HG02840 (cell line): ENCODE measurements around the gene ARL15.
"Not testable (repeated sequence)": the region's sequence is repeated elsewhere in the genome, so short reads cannot be mapped to it uniquely, and the experiment has no call there.

ENCODE experiments used
- ATAC-seq: cut with Tn5 transposase; IDR thresholded peaks from one replicate; pipeline ENCODE4 v1.9.1; 2021; ENCODE audit warnings: mild to moderate bottlenecking, moderate library complexity, moderate number of reproducible peaks; ENCODE audit not compliant: unreplicated experiment, low FRiP score

ARL15 gene

DNA sequence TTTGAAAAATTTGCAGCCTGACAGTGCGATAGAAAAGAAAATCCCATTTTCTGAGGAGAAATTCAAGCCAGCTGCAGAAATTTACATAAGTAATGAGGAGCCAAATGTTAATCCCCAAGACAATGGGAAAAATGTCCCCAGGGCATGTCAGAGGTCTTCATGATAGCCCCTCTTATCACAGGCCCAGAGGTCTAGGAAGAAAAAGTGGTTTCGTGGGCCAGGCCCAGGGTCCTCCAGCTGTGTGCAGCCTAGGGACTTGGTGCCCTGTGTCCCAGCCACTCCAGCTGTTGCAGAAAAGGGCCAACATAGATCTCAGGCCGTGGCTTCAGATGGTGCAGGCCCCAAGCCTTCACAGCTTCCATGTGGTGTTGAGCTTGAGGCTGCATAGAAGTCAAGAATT is 249.5 kb downstream of the ARL15 start:
- ATAC-seq = not testable (repeated sequence)

DNA sequence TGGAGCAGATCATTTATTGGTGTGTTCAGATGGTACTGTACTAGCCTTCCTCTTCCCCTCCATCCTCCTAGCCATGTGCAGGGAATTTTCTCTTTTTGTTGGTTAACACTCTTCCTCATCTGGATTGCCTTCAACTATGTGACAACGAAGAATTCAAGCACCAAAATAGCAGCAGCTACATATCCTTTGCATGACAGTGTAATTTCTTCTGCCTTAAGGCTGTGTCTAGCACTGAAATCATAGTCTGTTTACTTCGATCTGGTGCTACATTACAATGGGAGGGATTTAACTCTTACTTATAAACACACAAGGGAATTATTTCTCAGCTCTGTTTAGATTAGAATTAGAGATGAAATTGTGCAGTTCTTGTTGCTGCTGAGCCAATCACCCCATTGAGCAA is 260.4 kb downstream of the ARL15 start:
- ATAC-seq = no peak

DNA sequence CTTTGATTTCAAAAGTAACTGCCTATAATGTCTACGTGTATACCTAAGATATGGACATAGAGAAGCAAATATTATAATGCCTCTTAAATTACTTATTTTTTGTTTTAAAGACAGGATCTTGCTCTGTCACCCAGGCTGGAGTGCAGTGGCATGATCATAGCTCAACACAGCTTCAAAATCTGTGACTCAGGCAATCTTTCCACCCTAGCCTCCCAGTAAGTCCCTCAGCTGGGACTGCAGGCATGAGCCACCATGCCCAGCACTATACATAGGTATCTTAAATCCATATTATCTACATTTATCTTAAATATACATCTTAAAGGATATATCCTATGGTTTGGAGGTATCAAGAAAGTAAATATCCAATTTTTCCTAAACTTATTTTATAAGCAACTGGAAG is 261.2 kb downstream of the ARL15 start:
- no peak for ATAC-seq

DNA sequence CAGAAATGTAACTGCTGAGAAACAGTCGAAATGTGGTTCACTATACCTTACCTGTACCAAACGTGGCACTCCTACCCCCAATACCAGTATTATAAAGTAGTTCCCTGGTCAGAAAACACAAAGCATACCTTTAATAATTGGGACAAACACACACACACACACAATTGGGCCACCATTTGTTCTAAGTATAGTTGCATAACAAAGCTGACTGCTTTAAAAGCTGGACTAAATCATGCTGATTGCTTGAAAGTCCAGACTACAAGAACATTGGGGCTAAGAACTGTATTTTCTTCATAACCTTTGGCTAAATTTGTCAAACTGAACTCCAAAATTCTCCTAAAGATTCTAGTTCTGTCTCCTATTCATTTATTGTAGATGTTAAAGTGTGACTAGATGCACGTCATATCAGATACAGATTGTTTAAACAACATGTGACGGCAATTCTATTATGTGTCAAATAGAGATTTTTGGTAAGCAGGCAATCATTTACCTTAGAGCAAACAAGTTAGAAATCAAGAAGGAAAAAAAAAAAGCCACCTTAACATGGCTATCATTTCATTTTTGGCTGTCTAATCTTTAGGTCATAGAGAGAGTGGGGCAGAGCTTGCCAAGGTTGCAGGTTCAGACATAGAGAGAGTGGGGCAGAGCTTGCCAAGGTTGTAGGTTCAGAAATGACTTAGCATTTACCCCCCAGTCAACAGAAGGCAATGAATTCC is 265.1 kb downstream of the ARL15 start:
- ATAC-seq = no peak

DNA sequence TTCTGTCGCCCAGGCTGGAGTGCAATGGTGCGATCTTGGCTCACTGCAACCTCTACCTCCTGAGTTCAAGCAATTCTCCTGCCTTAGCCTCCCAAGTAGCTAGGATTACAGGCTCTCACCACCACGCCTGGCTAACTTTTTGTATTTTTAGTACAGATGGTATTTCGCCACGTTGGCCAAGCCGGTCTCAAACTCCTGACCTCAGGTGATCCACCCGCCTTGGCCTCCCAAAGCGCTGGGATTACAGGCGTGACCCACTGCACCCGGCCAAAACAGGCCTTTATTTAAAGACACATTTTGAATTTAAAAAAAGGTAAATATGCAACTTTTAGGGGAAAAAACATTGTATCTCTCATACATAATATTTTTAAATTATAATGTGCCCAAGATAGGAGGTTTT is 266.1 kb downstream of the ARL15 start:
- not testable (repeated sequence) for ATAC-seq

DNA sequence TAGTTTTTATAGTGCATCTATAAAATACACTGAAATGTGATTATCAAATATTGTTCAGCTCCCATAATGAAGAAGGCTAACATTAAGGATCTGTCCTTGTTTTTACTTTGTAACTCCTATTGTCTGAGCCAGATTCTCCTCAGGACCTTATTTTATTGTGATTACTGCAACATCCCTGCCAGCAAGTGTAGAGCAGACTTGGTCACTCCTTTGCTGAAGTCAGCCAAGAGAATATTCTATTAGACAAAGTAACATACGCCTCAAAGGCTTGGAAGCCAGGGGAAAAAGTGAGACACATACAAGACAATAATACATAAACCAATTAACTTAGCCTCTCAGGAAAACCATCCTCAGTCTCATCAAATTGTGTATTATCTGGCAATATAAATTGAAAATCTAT is 269.6 kb downstream of the ARL15 start:
- ATAC-seq = no peak

DNA sequence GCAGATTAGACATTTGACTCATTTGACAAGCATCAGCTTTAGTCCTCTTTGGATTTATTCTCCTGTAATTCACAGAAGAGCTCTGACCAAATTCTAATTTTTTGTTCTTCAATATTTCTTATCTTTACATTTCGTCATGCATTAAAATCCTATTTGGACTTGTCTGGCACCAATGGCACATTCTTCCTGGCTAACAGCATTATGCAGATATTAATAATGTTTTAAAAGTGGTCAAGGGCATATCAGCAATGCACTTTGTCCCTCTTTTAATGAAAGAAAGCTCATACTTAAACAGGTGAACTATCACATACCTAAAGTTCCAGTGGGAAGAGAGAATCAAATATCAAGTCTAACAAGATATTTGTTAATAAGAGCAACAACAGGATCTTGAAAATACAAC is 270.4 kb downstream of the ARL15 start:
- ATAC-seq = no peak

DNA sequence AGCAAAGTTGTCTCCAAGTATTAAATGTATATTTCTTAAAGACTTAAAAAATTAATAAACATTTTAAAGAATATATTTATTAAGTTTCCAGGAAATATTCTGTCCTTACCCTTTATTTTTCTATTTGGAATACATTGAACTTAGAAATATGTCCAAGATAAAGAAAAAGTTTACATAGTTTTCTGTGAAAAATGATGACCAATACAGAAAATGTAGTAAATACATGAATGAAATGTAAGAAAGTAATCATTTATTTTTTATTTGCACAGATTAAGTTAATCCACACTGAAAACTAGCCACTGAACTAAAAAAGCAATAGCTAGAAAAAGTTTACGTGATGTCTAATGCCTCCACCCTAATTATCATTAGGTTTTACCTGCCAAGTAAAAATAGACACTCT is 273.2 kb downstream of the ARL15 start:
- no peak for ATAC-seq

DNA sequence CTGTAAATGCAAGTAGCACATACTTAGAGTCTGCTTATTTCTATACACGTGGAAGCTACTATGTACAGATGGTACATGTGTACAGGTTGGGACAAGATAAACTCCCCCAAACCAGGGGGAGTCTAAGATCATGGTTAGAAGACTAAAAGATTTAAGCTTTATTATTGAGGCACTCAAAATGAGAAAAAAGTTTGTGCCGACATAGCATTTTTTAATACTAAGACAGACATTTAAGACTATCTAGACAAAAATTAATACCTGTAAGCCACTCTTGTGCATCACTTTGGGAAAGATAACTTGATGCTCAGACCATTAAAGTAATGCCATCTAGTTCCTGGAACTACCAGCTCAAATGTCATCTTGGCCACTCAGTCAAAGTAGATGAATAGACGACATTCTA is 279.4 kb downstream of the ARL15 start:
- ATAC-seq = no peak

DNA sequence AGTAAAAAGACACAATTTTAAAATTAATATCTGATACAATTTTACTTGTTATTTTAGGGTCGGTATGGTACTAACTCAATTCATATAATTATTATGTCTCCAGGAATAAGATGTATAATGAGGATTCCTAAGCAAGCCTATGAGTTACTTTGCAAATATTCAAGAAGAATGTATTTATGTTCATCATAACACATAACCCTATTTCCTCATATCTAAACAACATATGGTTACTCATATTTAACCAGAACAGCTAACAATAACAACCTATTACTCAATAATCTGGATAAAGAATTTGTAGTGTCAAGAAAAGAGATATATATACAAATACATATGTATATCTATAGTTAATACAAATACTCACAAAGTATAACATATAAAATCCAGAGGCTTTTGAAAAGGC is 285.9 kb downstream of the ARL15 start:
- ATAC-seq = no peak

DNA sequence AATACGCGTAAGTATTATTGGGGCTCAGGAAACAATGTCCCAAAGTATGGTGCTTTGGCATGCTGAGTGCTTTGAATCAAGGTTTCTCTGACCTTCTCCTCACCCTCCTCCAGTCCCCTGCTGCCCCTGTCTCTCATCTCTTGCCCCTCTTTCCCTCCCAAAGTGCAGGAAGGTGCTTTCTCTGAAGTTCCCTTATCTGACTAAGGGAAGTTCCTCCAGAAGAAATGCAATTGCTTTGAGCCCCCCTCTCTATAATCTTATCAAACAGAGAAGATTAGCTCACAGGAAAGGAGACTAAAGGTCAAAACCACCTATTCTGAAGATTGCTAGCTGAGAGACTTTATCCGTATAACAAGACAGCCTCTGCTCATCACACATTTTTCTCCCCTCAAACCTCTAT is 288.1 kb downstream of the ARL15 start:
- no peak for ATAC-seq

DNA sequence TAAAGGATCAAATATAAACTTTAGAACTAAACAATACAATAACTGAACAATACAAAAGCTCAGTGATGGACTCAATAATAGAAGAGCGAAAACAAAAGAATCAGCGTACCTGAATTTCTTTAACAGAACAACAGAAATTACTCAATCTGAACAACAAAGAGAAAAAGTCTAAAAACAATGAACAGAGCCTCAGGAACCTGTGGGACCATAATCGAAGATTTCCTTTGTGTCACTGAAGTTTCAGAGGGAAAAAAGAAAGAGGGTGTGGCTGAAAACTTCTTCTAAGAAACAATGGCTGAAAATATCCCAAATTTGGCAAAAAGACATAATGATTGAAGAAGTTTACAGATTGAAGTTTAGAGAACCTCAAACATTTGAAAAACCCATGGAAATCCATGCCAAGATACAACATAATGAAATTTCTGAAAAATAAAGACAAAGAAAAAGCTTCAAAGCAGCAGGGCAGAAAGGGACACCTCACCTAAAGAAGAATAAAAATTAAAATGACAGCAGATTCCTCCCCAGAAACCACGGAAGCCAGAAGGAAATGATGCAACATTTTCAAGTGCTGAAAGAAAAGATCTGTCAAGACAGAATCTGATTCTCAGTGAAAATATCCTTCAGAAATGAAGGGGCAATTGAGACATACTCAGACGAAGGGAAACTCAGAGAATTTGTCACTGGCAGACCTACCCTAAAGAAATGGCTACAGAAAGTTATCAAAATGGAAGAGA is 288.8 kb downstream of the ARL15 start:
- no peak for ATAC-seq

DNA sequence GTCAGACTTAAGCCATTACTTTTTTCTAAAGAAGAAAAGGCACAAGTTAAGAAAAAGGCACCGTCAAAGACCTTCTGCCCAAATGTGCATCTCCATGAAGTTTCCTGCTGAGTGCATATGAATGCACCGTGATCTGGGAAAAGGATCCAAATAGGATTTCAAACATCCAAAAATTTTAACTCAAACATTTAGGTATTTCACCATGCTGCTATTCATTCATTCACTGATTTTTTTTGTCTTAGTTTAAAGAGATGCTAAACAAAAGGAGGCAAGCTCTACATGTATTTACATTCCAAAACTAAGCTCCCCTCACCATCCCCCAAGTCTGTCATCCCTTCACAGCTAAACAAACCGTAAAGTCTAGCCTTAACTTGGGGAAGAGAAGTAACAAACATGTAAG is 291.9 kb downstream of the ARL15 start:
- ATAC-seq = no peak

DNA sequence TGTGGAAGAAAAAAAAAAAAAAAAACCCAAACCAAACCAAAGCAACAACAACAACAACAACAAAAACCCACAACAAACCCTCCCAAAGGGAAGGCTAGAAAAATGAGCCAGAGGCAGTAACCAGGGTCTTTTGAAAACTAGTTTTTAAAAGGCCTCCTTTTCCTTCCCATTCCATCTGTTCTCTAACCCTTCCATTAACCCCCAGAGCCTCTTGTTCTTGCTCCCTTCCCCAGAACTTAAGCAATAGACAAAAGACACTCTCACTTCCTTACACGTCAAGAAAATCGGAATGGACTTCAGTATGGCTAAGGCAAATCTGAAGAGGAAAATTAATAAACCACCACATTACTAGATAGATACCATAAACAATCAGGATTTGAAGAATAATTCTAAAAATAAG is 292.8 kb downstream of the ARL15 start:
- ATAC-seq = no peak

DNA sequence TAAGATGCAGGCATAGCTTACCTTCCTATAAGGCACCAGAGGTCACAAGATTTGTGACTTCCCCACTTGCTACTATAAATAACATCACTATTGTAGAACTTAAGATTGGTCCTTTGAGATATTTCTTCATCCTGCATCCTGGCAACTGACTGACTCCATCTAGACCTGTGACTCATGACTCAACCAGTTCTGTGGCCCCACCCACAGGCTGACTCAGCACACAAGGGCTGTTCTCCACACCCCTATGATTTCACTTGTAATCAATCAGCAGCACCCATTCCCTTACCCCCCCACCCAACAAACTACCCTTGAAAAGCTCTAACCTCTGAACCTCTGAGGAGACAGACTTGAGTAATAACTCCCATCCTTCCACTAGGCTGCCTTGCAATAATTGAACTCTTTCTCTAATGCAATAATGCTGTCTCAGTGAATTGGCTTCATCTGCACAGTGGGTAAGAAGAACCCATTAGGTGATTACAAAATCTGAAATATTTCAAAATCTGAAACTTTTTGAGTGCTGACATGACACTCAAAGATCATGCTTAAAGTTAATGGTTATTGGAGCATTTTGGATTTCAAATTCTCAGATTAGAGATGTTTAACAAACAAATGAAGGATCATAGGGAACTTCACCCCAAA is 296.7 kb downstream of the ARL15 start:
- ATAC-seq = no peak

DNA sequence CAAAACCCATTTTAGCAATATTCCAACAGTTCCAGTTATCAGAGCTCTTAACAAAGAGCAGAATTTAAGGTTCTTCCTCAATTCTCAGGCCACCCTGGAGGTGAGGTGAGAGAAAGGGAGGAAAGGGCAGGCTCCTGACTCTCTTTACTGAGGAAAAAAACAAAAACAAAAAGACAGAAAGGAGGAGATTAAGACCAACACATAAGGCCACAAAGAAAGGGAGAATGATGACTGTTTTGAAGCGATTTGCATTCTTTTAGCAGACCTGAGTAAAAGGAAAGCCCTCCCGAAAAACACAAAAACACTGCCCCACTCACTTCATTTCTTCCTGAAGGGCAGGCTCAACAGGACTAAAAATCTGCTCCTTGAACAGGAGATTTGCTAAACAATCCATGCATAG is 300.5 kb downstream of the ARL15 start:
- no peak for ATAC-seq

DNA sequence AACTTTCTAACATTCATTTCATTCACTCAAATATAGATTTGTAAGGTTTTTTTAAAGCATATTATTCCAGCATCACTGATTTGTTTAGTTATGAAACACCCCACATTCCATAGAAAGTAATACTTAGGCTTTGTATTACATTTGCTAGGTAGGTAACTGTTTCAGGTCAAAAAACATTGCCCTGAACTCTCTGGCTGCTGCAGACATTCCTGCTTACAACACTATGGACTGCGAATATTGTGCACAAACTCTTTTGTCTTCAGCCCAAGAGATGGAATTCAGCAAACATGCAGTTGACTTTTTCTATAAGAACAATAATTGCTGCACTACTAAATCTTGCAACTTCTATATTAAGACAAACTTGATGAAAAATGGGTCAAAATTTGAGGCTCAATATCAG is 301.0 kb downstream of the ARL15 start:
- ATAC-seq = no peak

DNA sequence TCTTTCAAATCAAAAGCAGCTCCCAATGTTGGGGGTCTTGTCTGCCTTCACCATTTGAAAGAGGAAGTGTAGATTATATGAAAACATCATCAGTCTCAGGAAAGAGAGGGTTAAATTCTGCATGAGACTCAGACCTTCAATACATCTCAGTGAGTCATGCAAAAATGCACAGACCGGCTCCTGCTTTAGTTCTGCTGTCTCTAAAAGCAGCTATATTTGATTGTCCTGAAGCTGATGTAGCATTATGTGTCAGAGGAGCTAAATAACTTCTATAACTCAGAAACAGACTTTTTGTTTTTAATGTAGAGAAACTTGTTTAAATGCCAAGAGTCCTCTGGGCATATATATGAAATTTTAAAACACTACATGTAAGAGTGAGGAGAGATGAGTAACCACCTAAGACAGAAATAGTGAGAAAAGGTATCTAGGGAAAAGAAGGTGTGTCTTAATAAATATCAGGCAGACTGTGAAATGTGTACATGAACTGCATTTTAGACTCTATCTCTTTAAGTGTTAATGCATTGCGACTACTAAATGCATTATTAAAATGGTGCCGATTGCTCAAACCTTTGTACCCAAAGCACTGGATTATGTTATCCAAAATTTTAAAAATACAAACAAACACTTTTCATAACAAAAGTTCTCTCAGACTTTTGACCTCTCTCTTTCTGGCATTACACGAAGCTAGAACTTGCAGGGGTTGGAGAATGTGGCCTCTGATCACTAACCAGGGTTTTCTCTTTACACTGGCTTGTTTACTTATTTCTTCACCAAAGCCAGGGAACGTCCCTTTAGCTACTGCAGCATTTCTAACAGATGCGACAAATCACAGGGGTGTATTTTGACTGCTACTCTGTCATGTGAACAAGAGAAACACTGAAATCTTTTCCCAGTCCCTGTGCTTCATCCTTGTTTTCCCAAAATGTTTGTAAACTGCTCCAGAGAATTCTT is 302.3 kb downstream of the ARL15 start:
- ATAC-seq = no peak

DNA sequence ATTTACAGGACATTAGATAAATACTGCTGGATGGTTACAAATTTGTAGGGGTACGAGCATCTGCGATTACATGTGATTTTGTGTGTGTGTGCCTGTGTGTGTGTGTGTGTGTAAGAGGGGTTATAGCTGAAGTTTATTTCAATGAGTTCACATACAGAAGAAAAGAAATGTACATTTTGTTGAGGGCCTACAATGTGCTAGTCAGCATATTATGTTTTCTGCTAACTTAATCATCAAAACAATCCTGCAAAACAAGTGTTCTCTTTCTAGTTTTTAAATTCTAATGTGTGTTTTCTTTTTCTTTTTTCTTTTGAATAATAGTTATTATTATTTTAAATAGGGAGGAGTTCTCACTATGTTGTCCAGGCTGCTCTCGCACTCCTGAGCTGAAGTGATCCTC is 305.7 kb downstream of the ARL15 start:
- no peak for ATAC-seq

DNA sequence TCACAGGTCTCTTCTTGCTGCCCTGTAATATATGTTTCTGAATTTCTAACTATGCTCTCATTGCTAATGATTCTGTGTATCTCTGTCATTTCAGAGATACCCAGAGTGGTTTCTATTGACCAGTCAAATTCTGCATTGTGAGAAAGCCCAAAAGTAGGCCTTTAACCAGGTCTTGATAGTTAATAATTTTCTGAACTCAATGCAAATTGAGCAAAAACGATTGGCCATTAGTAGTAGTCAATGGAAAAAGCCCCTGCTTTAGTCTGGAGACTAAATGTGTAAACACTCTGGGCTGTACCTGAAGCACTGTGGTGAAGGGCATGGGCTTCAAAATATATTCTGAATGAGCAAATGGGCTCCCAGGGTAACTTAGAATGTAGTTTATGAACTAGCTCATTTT is 307.6 kb downstream of the ARL15 start:
- ATAC-seq = no peak
